Cardiac muscle cell (in vitro differentiated cells and primary cell): ENCODE data around the gene N4BP2. TPM values are rescaled to one million over a fixed set of nuclear protein-coding genes. Genes with fewer than 3 reads are reported as not detected.

Source experiments
- DNase-seq, 2 donors: peaks; one replicate each; pipeline versions ENCODE4 v3.0.0 to v3.0.0-alpha.2; 2010 to 2017; ENCODE audit warnings: low read depth in 1 of 2, low spot score in 1 of 2
- H3K27ac ChIP-seq: fragments of 200-600 bp; sonication (generic); 2 replicates; pipeline ENCODE4 v1.5.1; 2016
- H3K27me3 ChIP-seq: fragments of 200-600 bp; sonication (generic); 2 replicates; pipeline ENCODE4 v1.6.0; 2016; ENCODE audit warnings: control low read depth
- H3K36me3 ChIP-seq: fragments of 200-600 bp; sonication (generic); 2 replicates; pipeline ENCODE4 v1.5.1; 2016; ENCODE audit warnings: control low read depth
- H3K4me1 ChIP-seq: fragments of 200-600 bp; sonication (generic); 2 replicates; pipeline ENCODE4 v1.8.1; 2017; ENCODE audit warnings: low read depth, mild to moderate bottlenecking, mixed run types
- H3K4me3 ChIP-seq: fragments of 200-600 bp; sonication (generic); 2 replicates; pipeline ENCODE4 v1.5.1; 2016; ENCODE audit warnings: mild to moderate bottlenecking
- H3K9me3 ChIP-seq: fragments of 200-600 bp; sonication (generic); 2 replicates; pipeline ENCODE4 v1.5.1; 2017; ENCODE audit warnings: low read depth, mild to moderate bottlenecking, control low read depth
- polyA plus RNA-seq: library from polyadenylated mRNA; unstranded; fragments of >200 nt; fragmentation: Nextera tagmentation; extraction: Ambion mirVana; gene quantifications from 2 replicates; pipeline ENCODE4 v1.2.1, GENCODE V29; 2016
- total RNA-seq: library from RNA; depleted of rRNA; stranded (reverse); fragments of >200 nt; gene quantifications from 2 replicates; pipeline ENCODE4 v1.2.3, GENCODE V29; 2016
- TF ChIP-seq, protein P1 (sequence below): IDR thresholded peaks from 2 replicates; pipeline ENCODE4 v1.5.1; 2012; ENCODE audit warnings: low read depth, mild to moderate bottlenecking, low read length

The N4BP2 gene
- total and polyA plus RNA-seq, 2 experiments from 2014 or later, result 22.1 to 27.9 TPM

DNA sequence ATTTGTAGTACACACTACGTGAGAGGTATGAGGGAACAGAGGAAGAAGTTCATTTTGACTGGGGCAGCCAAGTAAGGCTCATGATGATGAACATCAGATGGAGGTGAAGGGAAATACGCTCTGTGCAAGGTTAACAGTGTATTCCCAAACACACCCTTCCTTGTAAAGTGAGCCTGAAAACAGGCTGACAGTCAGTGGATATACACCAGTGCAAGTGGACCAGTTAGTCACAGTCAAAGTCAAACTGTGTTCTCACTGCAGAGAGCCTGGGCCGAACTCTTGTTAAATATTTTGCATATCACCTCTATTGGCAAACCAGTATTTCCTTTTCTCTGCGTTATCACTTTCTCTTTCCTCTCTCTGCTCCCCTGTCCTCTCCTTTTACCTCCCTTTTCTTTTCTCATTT is 116.8 kb downstream of the N4BP2 start:
- Histone ChIP-seq H3K36me3 (no peaks in the 10 kb centered on the region), H3K9me3 (no peaks in the 10 kb centered on the region), H3K4me3 (no peak overlapping the region), H3K27me3 (no peaks in the 10 kb centered on the region), H3K4me1 (no peaks in the 10 kb centered on the region), H3K27ac (no peak overlapping the region)
- DNase-seq, result peak in 1 of 2 donors; percentile 21
- TF ChIP-seq, protein P1, sequence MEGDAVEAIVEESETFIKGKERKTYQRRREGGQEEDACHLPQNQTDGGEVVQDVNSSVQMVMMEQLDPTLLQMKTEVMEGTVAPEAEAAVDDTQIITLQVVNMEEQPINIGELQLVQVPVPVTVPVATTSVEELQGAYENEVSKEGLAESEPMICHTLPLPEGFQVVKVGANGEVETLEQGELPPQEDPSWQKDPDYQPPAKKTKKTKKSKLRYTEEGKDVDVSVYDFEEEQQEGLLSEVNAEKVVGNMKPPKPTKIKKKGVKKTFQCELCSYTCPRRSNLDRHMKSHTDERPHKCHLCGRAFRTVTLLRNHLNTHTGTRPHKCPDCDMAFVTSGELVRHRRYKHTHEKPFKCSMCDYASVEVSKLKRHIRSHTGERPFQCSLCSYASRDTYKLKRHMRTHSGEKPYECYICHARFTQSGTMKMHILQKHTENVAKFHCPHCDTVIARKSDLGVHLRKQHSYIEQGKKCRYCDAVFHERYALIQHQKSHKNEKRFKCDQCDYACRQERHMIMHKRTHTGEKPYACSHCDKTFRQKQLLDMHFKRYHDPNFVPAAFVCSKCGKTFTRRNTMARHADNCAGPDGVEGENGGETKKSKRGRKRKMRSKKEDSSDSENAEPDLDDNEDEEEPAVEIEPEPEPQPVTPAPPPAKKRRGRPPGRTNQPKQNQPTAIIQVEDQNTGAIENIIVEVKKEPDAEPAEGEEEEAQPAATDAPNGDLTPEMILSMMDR, result no peak

DNA sequence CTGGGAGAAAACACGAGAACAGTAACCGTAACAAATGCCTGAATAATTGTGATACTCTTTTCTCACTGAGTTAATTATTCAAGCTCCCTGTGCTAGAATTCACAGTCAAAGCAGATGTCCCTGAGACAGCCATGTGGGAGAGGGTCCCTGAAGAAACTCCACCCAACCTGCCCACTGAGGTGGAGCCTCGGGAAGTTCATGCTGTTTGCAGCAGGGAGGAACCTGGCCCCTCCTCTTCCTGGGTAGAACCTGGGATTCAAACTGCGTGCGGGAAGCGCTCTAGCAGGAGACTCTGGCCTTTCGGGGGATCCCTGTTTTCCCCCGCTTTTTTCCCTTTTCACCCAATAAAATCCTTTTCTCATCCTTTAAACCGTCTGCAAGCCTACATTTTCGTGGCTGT is 120.0 kb downstream of the N4BP2 start:
- no peaks in the 10 kb centered on the region for H3K4me1 ChIP-seq
- no peaks in the 10 kb centered on the region for H3K36me3 ChIP-seq
- DNase-seq, result peak in 1 of 2 donors; percentile 21
- no peaks in the 10 kb centered on the region for H3K27me3 ChIP-seq
- no peak overlapping the region for H3K27ac ChIP-seq
- H3K4me3 ChIP-seq, result no peak overlapping the region
- no peaks in the 10 kb centered on the region for H3K9me3 ChIP-seq
- TF ChIP-seq, protein P1, result no peak

DNA sequence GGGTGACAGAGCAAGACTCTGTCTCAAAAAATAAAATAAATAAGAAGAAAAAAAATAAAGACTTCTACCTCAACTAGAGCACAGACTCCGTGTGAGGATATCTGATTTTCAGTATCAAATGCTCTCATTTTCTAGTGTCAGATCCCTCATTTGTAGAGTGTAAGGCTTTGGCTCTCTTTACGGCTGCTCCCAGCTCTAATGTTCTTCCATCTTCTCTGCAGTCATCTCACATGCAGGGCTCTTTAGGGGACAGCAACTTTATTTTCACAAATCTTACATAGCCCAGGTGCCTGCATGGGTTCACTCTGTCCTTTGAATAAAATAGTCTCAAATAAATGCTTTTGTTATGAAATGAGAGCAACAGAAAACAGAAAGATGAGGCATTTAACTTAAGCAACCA is 120.9 kb downstream of the N4BP2 start:
- H3K4me1 ChIP-seq, result no peaks in the 10 kb centered on the region
- H3K27me3 ChIP-seq, result no peaks in the 10 kb centered on the region
- TF ChIP-seq, protein P1, result no peak
- H3K36me3 ChIP-seq, result no peaks in the 10 kb centered on the region
- H3K9me3 ChIP-seq, result no peaks in the 10 kb centered on the region
- DNase-seq, result no peak
- no peak overlapping the region for H3K27ac ChIP-seq
- no peak overlapping the region for H3K4me3 ChIP-seq

DNA sequence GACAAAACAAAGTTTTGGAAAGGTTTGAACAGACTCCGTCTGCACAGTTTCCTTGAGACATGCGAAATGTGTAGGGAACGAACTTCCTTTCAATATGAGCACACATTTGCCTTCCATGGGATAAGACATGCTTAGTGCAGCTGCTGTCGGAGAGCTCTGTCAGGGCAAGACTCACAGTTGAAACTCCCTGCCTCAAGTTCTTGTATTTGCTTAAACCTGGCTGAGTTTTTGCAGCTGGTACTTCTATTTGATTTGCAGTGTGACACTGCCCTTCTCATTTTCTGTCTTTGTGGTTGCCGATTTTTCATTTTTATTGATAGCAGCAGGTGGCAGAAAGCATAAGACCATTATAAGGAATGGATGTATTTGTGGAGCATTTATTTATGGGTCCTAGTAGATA is 122.0 kb downstream of the N4BP2 start:
- no peak overlapping the region for H3K4me3 ChIP-seq
- TF ChIP-seq, protein P1, result no peak
- H3K4me1 ChIP-seq, result no peaks in the 10 kb centered on the region
- no peaks in the 10 kb centered on the region for H3K27me3 ChIP-seq
- H3K27ac ChIP-seq, result no peak overlapping the region
- no peaks in the 10 kb centered on the region for H3K36me3 ChIP-seq
- DNase-seq, result peak in 1 of 2 donors; percentile 8
- no peaks in the 10 kb centered on the region for H3K9me3 ChIP-seq

DNA sequence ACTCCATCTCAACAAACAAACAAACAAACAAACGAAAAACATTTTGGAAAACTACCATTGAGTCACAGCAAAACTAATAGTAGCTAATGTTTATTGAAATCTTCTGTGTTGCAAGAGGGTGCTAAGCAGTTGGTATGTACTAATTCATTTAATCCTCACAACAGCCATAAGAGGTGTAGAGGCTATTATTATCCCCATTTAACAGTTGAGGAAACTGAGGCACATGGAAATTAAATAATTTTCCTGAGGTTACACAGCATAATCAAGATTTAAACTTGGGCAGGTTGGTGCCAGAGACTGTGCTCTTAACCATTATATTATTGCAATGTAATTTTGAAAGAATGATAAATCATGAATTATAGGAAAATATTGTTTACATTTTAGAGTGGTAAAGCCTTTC is 122.7 kb downstream of the N4BP2 start:
- Histone ChIP-seq H3K27ac (no peak overlapping the region), H3K9me3 (no peaks in the 10 kb centered on the region), H3K4me3 (no peak overlapping the region), H3K4me1 (no peaks in the 10 kb centered on the region), H3K27me3 (no peaks in the 10 kb centered on the region), H3K36me3 (no peaks in the 10 kb centered on the region)
- TF ChIP-seq, protein P1, result no peak
- DNase-seq, result no peak

DNA sequence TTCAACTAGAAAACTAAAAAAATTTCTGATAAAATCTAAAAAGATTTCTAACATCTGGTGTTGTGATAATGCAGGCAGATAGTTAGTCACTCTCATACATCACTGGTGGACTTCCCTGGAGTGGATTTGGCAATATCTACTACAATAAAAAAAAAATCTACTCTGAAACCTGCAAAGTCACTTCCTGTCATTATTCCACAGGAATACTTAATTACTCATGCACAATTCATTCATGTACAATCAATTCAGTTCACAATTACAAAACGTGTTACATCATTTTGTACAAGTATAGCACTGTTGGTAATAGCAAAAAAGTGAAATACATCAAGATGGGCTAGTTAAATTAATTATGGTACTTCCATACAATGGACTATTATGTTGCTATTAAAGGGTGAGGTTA is 123.7 kb downstream of the N4BP2 start:
- Histone ChIP-seq H3K27ac (no peak overlapping the region), H3K36me3 (no peaks in the 10 kb centered on the region), H3K4me1 (no peaks in the 10 kb centered on the region), H3K4me3 (no peak overlapping the region), H3K9me3 (no peaks in the 10 kb centered on the region), H3K27me3 (no peaks in the 10 kb centered on the region)
- DNase-seq, result peak in 1 of 2 donors; percentile 77
- TF ChIP-seq, protein P1, result no peak
